ENCODE results near the gene ABHD17A.

GRCh38 chr19:1922803-1923202 lies 37.5 kb upstream of the ABHD17A start:
- TF ChIP-seq POLR2AphosphoS5 (IDR thresholded peaks at IDR 0.05) (no peak), CTCF (IDR thresholded peaks at IDR 0.05) (no peak), POLR2A (IDR thresholded peaks at IDR 0.05) (no peak), EP300 (IDR thresholded peaks at IDR 0.05) (no peak)
